GM21515 (cell line): ENCODE results near the gene DDX42.

Source experiments
- ATAC-seq: cut with Tn5 transposase; IDR thresholded peaks from one replicate; pipeline ENCODE4 v1.9.1; 2021; ENCODE audit not compliant: unreplicated experiment

The DDX42 gene

GRCh38 chr17:63820963-63821561 is 47.1 kb downstream of the DDX42 start:
- no peak for ATAC-seq

GRCh38 chr17:63821804-63822203 is 47.8 kb downstream of the DDX42 start:
- no peak for ATAC-seq

GRCh38 chr17:63822537-63822936 is 48.6 kb downstream of the DDX42 start:
- no peak for ATAC-seq

GRCh38 chr17:63823659-63824331 is 49.8 kb downstream of the DDX42 start:
- ATAC-seq, result no peak

- no peak for ATAC-seq
Observed at GRCh38 chr17:63824362-63824761, 50.4 kb downstream of the DDX42 start.

GRCh38 chr17:63826468-63827001 is 52.6 kb downstream of the DDX42 start:
- peak; percentile 7 for ATAC-seq

- ATAC-seq, result peak; percentile 80
Observed at GRCh38 chr17:63827002-63827800, 53.2 kb downstream of the DDX42 start, which contains the start of the genes FTSJ3 and PSMC5. Gene FTSJ3 (minus strand): TSS chr17:63827663. CDS start chr17:63826902, 761 bp downstream. Gene PSMC5 (plus strand): TSS chr17:63827431. CDS start chr17:63827491, 60 bp downstream.

- ATAC-seq, result no peak
Observed at GRCh38 chr17:63827801-63828221, 53.8 kb downstream of the DDX42 start.

GRCh38 chr17:63828936-63829335 is 55.0 kb downstream of the DDX42 start:
- ATAC-seq, result no peak

GRCh38 chr17:63830278-63830677 is 56.3 kb downstream of the DDX42 start:
- no peak for ATAC-seq

- ATAC-seq, result no peak
Observed at GRCh38 chr17:63830904-63831491, 57.0 kb downstream of the DDX42 start.

- no peak for ATAC-seq
Observed at GRCh38 chr17:63831505-63831904, 57.5 kb downstream of the DDX42 start.

- no peak for ATAC-seq
Observed at GRCh38 chr17:63832014-63832413, 58.0 kb downstream of the DDX42 start.

GRCh38 chr17:63832455-63832854 is 58.5 kb downstream of the DDX42 start:
- no peak for ATAC-seq

GRCh38 chr17:63833026-63833740 is 59.2 kb downstream of the DDX42 start:
- ATAC-seq, result no peak

- ATAC-seq, result no peak
Observed at GRCh38 chr17:63833741-63834373, 59.9 kb downstream of the DDX42 start.

- no peak for ATAC-seq
Observed at GRCh38 chr17:63834431-63835166, 60.6 kb downstream of the DDX42 start.

- ATAC-seq, result no peak
Observed at GRCh38 chr17:63835167-63835720, 61.3 kb downstream of the DDX42 start.

GRCh38 chr17:63836811-63837210 is 62.8 kb downstream of the DDX42 start:
- ATAC-seq, result no peak
